Right ventricle myocardium inferior (tissue), 1 donor: ENCODE measurements around the gene C12orf43. TPM values are rescaled to one million over a fixed set of nuclear protein-coding genes. Genes with fewer than 3 reads are reported as not detected.
A peak's percentile ranks its signal among the peaks of the same experiment; 100 is the strongest.

Source experiments
- ATAC-seq: fragments of 200-7000 bp; cut with Tn5 transposase; one replicate; pipeline ENCODE4 v1.9.1; 2020; ENCODE audit warnings: mild to moderate bottlenecking, moderate library complexity
- DNase-seq: peaks from one replicate; pipeline ENCODE4 v3.0.0; 2021; ENCODE audit errors: missing footprints
- intact Hi-C: fragments of 100-400 bp; cut with DNase I; formaldehyde crosslinking; loops from one replicate; pipeline ENCODE4 v1.11.0; 2022
- total RNA-seq: library from RNA; stranded (reverse); fragmentation: NEBNext Ultra II Directional; extraction: Animal tissue kit (Norgen Biotek cat#: 25700); gene quantifications from one replicate; pipeline ENCODE4 v1.2.1, GENCODE V29; 2021
- donor health status: DM: no; HTN: yes; CAD: no; lungs with severe emphysema.

The C12orf43 gene
- total RNA-seq, 1 donor from 2014 or later, result 8.2 TPM

- intact Hi-C loops, result no loop called here
Measured at GRCh38 chr12:121034616-121035305, 18.5 kb upstream of the C12orf43 start.

GRCh38 chr12:121033625-121034349, 17.5 kb upstream of the C12orf43 start:
- intact Hi-C loops, result no loop called here
- no peak for ATAC-seq
- no peak for DNase-seq

More at GRCh38 chr12:121034616-121035305, 18.5 kb upstream of the C12orf43 start:
- no peak for ATAC-seq
- no peak for DNase-seq

GRCh38 chr12:121030576-121031212, 14.4 kb upstream of the C12orf43 start:
- intact Hi-C loops, result no loop called here
- DNase-seq, result no peak
- ATAC-seq, result no peak

- intact Hi-C loops, result no loop called here
- ATAC-seq (no peak), DNase-seq (no peak)
Measured at GRCh38 chr12:121026274-121027045, 10.2 kb upstream of the C12orf43 start.

GRCh38 chr12:121025442-121026226, 9.3 kb upstream of the C12orf43 start:
- ATAC-seq (no peak), DNase-seq (no peak)
- intact Hi-C loops, result no loop called here

GRCh38 chr12:121023799-121024198, 7.5 kb upstream of the C12orf43 start:
- ATAC-seq (no peak), DNase-seq (no peak)
- intact Hi-C loops, result no loop called here

GRCh38 chr12:121022713-121023112, 6.4 kb upstream of the C12orf43 start:
- DNase-seq (no peak), ATAC-seq (no peak)
- intact Hi-C loops, result no loop called here

GRCh38 chr12:121021754-121022153, 5.5 kb upstream of the C12orf43 start:
- intact Hi-C loops, result no loop called here
- DNase-seq (no peak), ATAC-seq (no peak)

- ATAC-seq (no peak), DNase-seq (no peak)
- intact Hi-C loops, result no loop called here
Measured at GRCh38 chr12:121018860-121019617, 2.8 kb upstream of the C12orf43 start.

GRCh38 chr12:121017966-121018491, 1.7 kb upstream of the C12orf43 start:
- DNase-seq (peak; percentile 71), ATAC-seq (no peak)
- intact Hi-C loops, result no loop called here

- DNase-seq (no peak), ATAC-seq (no peak)
- intact Hi-C loops, result no loop called here
Measured at GRCh38 chr12:121013715-121014114, 2.6 kb downstream of the C12orf43 start.

GRCh38 chr12:121011820-121012219, 4.5 kb downstream of the C12orf43 start:
- intact Hi-C loops, result no loop called here
- ATAC-seq (no peak), DNase-seq (no peak)

- intact Hi-C loops, result no loop called here
- DNase-seq (no peak), ATAC-seq (no peak)
Measured at GRCh38 chr12:121010860-121011259, 5.4 kb downstream of the C12orf43 start.

- DNase-seq (no peak), ATAC-seq (peak; percentile 57)
- intact Hi-C loops, result no loop called here
Measured at GRCh38 chr12:121009741-121010140, 6.5 kb downstream of the C12orf43 start.

- no peak for ATAC-seq
Measured at GRCh38 chr12:121008347-121009098, 7.8 kb downstream of the C12orf43 start.

GRCh38 chr12:121005346-121005815, 10.9 kb downstream of the C12orf43 start:
- DNase-seq (no peak), ATAC-seq (no peak)
- intact Hi-C loops, result no loop called here

More at GRCh38 chr12:121008347-121009098, 7.8 kb downstream of the C12orf43 start:
- DNase-seq, result no peak
- intact Hi-C loops, result no loop called here
